NCI-H82 (cell line): Measurements from ENCODE around the gene RNF208.
A peak's percentile ranks its signal among the peaks of the same experiment; 100 is the strongest.

Experiments
- DNase-seq: peaks from one replicate; lab custom pipeline; 2025; lab: John Stamatoyannopoulos, UW

RNF208 gene

GRCh38 chr9:137227853-137228505 is 5.9 kb upstream of the RNF208 start:
- no peak for DNase-seq

GRCh38 chr9:137227054-137227852 is 5.2 kb upstream of the RNF208 start, which contains the start of gene RNF224:
Gene RNF224 (plus strand): TSS chr9:137227502. CDS start chr9:137228336, 834 bp downstream.
- peak; percentile 90 for DNase-seq

GRCh38 chr9:137226338-137227053 is 4.5 kb upstream of the RNF208 start:
- DNase-seq: no peak

- DNase-seq: no peak
Observed at GRCh38 chr9:137225699-137226331, 3.8 kb upstream of the RNF208 start.

- DNase-seq: no peak
Observed at GRCh38 chr9:137224830-137225694, 3.0 kb upstream of the RNF208 start, which contains the start of gene CYSRT1. Gene CYSRT1 (plus strand): TSS chr9:137225174. CDS start chr9:137225622, 448 bp downstream.

GRCh38 chr9:137223078-137223970 is 1.3 kb upstream of the RNF208 start:
- DNase-seq: peak; percentile 99

GRCh38 chr9:137221506-137222111 is 431 bp downstream of the RNF208 start:
- peak; percentile 23 for DNase-seq

GRCh38 chr9:137221095-137221505 is 940 bp downstream of the RNF208 start:
- DNase-seq: no peak

GRCh38 chr9:137220317-137221094 is 1.5 kb downstream of the RNF208 start:
- DNase-seq: no peak

GRCh38 chr9:137219757-137220316 is 2.2 kb downstream of the RNF208 start:
- no peak for DNase-seq

GRCh38 chr9:137218754-137219271 is 3.2 kb downstream of the RNF208 start:
- DNase-seq: no peak

- DNase-seq: no peak
Observed at GRCh38 chr9:137218212-137218753, 3.8 kb downstream of the RNF208 start.

GRCh38 chr9:137217276-137218211 is 4.5 kb downstream of the RNF208 start:
- peak; percentile 77 for DNase-seq

- no peak for DNase-seq
Observed at GRCh38 chr9:137216188-137216965, 5.7 kb downstream of the RNF208 start.

GRCh38 chr9:137215196-137215986 is 6.6 kb downstream of the RNF208 start:
- DNase-seq: no peak
